Measurements from ENCODE around the gene MPP1. TPM values are rescaled to one million over a fixed set of nuclear protein-coding genes. Genes with fewer than 3 reads are reported as not detected.

Gene MPP1
- polyA plus RNA-seq, 1 of the 3 experiments (the other 2 are of a cell fraction), result 13.3 TPM

DNA sequence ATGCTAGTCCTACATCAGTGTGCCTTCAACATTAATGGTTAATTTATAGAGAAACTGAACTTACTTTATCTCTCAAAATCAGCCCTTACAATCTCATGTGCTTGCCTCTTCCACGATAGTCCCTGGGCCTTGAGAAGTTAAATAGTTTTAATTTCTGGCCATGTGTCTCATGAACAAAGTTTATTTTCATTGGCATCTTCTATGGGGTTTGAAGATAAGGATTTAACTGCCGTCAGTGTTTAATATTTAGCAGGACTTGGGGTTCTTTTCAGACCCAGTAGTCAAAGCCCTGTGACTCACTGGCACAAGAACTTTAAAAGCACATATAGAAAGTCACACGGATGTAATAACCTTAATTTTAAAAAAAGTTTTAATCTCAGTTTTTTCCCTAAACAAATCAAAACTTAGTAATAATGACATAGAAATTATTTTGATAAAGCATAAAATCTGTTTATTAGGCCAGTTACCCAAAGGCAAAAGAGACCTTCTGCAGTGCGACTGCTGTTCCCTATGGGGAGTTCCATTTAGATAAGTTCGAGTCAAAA lies 10.1 kb upstream of the MPP1 start:
- POLR2A ChIA-PET, result no interaction called here
- no peak for DNase-seq

More for the DNA sequence above, 10.1 kb upstream of the MPP1 start:
- CTCF ChIA-PET, result no interaction called here
- Histone ChIP-seq H3K27ac (ENCODE audit: low read depth in 2 of 2, low read length in 1 of 2) (no peak overlapping the region), H3K9ac (no peak overlapping the region), H3K27me3 (ENCODE audit: insufficient read depth) (no peaks in the 10 kb centered on the region; the same call in 1 of the 2 replicates), H4K20me1 (ENCODE audit: insufficient read depth) (no peaks in the 10 kb centered on the region), H3K9me2 (no peaks in the 10 kb centered on the region), H2AFZ (ENCODE audit: low read depth) (no peak overlapping the region), H3K4me1 (ENCODE audit: control insufficient read depth in 1 of 2, insufficient read depth in 2 of 2, low read depth in 1 of 2, low read length in 1 of 2) (no peaks in the 10 kb centered on the region), H3F3A (replicated peaks; ENCODE audit: insufficient read depth) (no peaks in the 10 kb centered on the region), H3K36me3 (replicated peaks in 1 of 2; ENCODE audit: control insufficient read depth in 1 of 2, insufficient read depth in 2 of 2, low read length in 1 of 2) (no peaks in the 10 kb centered on the region), H3K79me2 (ENCODE audit: insufficient read depth) (no peaks in the 10 kb centered on the region), H3K9me3 (no peaks in the 10 kb centered on the region; the same call in 1 of the 2 replicates), H3K4me3 (ENCODE audit: low read depth in 2 of 2, low read length in 1 of 2) (no peak overlapping the region), H3K4me2 (no peak overlapping the region)
- TF ChIP-seq RFX5 (IDR thresholded peaks at IDR 0.05; ENCODE audit: low read length) (no peak), TEAD4 (IDR thresholded peaks at IDR 0.05; ENCODE audit: borderline replicate concordance, insufficient read depth) (no peak), RAD21 (IDR thresholded peaks at IDR 0.05; ENCODE audit: low read length) (no peak), POLR2AphosphoS5 (IDR thresholded peaks at IDR 0.05; ENCODE audit: low read depth, low read length) (no peak), GABPA (IDR thresholded peaks at IDR 0.05; ENCODE audit: low read depth) (no peak), CTCF (IDR thresholded peaks at IDR 0.05) (no peak), EP300 (IDR thresholded peaks at IDR 0.05; ENCODE audit: borderline replicate concordance in 1 of 2, low read depth in 1 of 2, low read length in 1 of 2) (no peak), JUND (IDR thresholded peaks at IDR 0.05) (no peak), FOXM1 (IDR thresholded peaks at IDR 0.05; ENCODE audit: low read depth) (no peak), ELF1 (IDR thresholded peaks at IDR 0.05) (no peak), FOXJ3 (CRISPR knock-in tag; IDR thresholded peaks at IDR 0.05) (no peak), SIN3A (IDR thresholded peaks at IDR 0.05; ENCODE audit: borderline replicate concordance, low read depth, low read length) (no peak), SMC3 (IDR thresholded peaks at IDR 0.05; ENCODE audit: low read depth, low read length) (no peak), RCOR1 (IDR thresholded peaks at IDR 0.05; ENCODE audit: low read length) (no peak), YY1 (IDR thresholded peaks at IDR 0.05; ENCODE audit: low read depth) (no peak), MEF2A (IDR thresholded peaks at IDR 0.05; ENCODE audit: borderline replicate concordance, low read depth) (no peak)
- TF ChIP-seq, protein P1, sequence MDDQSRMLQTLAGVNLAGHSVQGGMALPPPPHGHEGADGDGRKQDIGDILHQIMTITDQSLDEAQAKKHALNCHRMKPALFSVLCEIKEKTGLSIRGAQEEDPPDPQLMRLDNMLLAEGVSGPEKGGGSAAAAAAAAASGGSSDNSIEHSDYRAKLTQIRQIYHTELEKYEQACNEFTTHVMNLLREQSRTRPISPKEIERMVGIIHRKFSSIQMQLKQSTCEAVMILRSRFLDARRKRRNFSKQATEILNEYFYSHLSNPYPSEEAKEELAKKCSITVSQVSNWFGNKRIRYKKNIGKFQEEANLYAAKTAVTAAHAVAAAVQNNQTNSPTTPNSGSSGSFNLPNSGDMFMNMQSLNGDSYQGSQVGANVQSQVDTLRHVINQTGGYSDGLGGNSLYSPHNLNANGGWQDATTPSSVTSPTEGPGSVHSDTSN (IDR thresholded peaks at IDR 0.05), result no peak
- TF ChIP-seq, protein P2, sequence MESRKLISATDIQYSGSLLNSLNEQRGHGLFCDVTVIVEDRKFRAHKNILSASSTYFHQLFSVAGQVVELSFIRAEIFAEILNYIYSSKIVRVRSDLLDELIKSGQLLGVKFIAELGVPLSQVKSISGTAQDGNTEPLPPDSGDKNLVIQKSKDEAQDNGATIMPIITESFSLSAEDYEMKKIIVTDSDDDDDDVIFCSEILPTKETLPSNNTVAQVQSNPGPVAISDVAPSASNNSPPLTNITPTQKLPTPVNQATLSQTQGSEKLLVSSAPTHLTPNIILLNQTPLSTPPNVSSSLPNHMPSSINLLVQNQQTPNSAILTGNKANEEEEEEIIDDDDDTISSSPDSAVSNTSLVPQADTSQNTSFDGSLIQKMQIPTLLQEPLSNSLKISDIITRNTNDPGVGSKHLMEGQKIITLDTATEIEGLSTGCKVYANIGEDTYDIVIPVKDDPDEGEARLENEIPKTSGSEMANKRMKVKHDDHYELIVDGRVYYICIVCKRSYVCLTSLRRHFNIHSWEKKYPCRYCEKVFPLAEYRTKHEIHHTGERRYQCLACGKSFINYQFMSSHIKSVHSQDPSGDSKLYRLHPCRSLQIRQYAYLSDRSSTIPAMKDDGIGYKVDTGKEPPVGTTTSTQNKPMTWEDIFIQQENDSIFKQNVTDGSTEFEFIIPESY (IDR thresholded peaks at IDR 0.05; ENCODE audit: borderline replicate concordance, low read depth), result no peak
- TF ChIP-seq, protein P3, sequence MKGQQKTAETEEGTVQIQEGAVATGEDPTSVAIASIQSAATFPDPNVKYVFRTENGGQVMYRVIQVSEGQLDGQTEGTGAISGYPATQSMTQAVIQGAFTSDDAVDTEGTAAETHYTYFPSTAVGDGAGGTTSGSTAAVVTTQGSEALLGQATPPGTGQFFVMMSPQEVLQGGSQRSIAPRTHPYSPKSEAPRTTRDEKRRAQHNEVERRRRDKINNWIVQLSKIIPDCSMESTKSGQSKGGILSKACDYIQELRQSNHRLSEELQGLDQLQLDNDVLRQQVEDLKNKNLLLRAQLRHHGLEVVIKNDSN (IDR thresholded peaks at IDR 0.05; ENCODE audit: borderline replicate concordance, low read depth), result no peak
- WGBS (ENCODE audit: low lambda C conversion rate), result 19% methylated on average over 5 of the region's 5 CpGs

All from SK-N-SH (cell line).